Upper lobe of right lung (tissue), 1 donor: ENCODE results near the gene C17orf78. TPM values are rescaled to one million over a fixed set of nuclear protein-coding genes. Genes with fewer than 3 reads are reported as not detected.

Experiments
- ATAC-seq: fragments of 200-7000 bp; cut with Tn5 transposase; one replicate; pipeline ENCODE4 v1.9.1; 2020; ENCODE audit warnings: mild to moderate bottlenecking, moderate library complexity
- DNase-seq: peaks from one replicate; pipeline ENCODE4 v3.0.0-alpha.2; 2020
- H3K27ac ChIP-seq: fragments of 200-600 bp; one replicate; pipeline ENCODE4 v1.8.0; 2022
- H3K27me3 ChIP-seq: fragments of 200-600 bp; one replicate; pipeline ENCODE4 v1.8.0; 2022; ENCODE audit warnings: mild to moderate bottlenecking
- H3K36me3 ChIP-seq: fragments of 200-600 bp; one replicate; pipeline ENCODE4 v1.8.0; 2022
- H3K4me1 ChIP-seq: fragments of 200-600 bp; one replicate; pipeline ENCODE4 v1.8.0; 2022
- H3K4me3 ChIP-seq: fragments of 200-600 bp; one replicate; pipeline ENCODE4 v1.8.0; 2022; ENCODE audit warnings: mild to moderate bottlenecking
- H3K9me3 ChIP-seq: fragments of 200-600 bp; one replicate; pipeline ENCODE4 v1.8.0; 2022
- intact Hi-C: fragments of 100-400 bp; cut with DNase I; formaldehyde crosslinking; loops from one replicate; pipeline ENCODE4 v1.11.0; 2022
- total RNA-seq: library from RNA; stranded (reverse); fragmentation: NEBNext Ultra II Directional; extraction: Animal tissue kit (Norgen Biotek cat#: 25700); gene quantifications from one replicate; pipeline ENCODE4 v1.2.1, GENCODE V29; 2021
- TF ChIP-seq, protein P1 (sequence below): fragments of 200-600 bp; IDR thresholded peaks from one replicate; pipeline ENCODE4 v1.8.0; 2022; ENCODE audit warnings: antibody characterized with exemption
- donor health status: DM: no; HTN: yes; CAD: no; lungs with severe emphysema.

C17orf78 gene
- total RNA-seq, 1 donor from 2014 or later = not detected

DNA sequence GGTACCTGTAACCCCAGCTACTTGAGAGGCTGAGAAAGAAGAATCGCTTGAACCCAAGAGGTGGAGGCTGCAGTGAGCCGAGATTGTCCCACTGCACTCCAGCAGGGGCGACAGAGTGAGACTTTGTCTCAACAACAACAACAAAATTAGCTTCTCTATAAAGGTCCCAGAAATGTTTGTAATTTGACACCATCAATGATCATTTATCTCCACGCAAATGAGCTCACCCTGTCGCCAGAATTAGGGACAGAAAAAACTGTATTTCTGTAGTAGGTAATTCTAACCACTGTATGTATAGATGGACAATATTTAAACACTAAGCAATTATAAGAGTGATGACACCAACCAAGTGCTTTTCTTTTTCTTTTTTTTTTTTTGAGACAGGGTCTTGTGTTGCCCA is 10.7 kb downstream of the C17orf78 start:
- H3K4me1 ChIP-seq = no peaks in the 10 kb centered on the region
- no peak for ATAC-seq
- H3K9me3 ChIP-seq = no peaks in the 10 kb centered on the region
- no peaks in the 10 kb centered on the region for H3K27me3 ChIP-seq
- no peak overlapping the region for H3K4me3 ChIP-seq
- intact Hi-C loops = no loop called here
- TF ChIP-seq, protein P1, sequence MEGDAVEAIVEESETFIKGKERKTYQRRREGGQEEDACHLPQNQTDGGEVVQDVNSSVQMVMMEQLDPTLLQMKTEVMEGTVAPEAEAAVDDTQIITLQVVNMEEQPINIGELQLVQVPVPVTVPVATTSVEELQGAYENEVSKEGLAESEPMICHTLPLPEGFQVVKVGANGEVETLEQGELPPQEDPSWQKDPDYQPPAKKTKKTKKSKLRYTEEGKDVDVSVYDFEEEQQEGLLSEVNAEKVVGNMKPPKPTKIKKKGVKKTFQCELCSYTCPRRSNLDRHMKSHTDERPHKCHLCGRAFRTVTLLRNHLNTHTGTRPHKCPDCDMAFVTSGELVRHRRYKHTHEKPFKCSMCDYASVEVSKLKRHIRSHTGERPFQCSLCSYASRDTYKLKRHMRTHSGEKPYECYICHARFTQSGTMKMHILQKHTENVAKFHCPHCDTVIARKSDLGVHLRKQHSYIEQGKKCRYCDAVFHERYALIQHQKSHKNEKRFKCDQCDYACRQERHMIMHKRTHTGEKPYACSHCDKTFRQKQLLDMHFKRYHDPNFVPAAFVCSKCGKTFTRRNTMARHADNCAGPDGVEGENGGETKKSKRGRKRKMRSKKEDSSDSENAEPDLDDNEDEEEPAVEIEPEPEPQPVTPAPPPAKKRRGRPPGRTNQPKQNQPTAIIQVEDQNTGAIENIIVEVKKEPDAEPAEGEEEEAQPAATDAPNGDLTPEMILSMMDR = no peak
- no peak overlapping the region for H3K27ac ChIP-seq
- H3K36me3 ChIP-seq = no peaks in the 10 kb centered on the region
- DNase-seq = no peak

DNA sequence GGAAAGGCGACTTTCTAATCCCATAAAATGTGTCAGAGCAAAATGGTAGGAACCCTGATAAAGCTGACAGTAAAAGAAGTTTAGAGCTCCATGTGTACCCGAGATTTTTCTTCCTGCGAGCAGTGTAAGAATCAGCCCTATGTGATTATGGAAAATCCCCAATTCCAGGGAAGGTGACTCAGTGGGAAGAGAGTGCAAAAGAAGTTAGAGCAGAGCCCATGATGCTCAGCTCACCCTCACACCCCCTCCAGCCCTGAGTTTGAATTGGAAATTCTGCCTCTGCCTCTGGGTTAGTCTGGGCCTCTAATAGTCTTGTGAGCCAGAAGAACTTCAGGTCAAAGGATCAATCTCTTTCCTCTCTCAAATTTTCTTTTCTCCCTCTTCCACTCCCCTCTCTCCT is 12.5 kb downstream of the C17orf78 start:
- no peaks in the 10 kb centered on the region for H3K9me3 ChIP-seq
- ATAC-seq (no peak), DNase-seq (no peak)
- no peak overlapping the region for H3K4me3 ChIP-seq
- intact Hi-C loops = no loop called here
- no peaks in the 10 kb centered on the region for H3K27me3 ChIP-seq
- TF ChIP-seq, protein P1 = no peak
- no peaks in the 10 kb centered on the region for H3K36me3 ChIP-seq
- H3K4me1 ChIP-seq = no peaks in the 10 kb centered on the region
- no peak overlapping the region for H3K27ac ChIP-seq

DNA sequence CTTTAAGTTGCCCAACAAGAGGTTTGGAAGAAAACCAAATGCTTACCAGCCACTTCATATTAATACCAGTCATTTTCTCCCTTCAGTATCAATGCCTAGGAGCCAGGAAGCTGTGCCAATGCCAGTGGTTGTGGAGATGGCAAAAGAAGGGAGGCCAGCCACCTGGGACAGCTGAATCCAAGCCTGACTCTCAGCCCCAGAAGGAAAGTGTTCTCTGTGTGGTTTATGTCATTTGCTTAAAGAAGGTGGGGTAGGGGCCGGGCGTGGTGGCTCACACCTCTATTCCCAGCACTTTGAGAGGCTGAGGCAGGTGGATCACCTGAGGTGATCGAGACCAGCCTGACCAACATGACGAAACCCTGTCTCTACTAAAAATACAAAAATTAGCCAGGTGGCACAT is 13.4 kb downstream of the C17orf78 start:
- DNase-seq (no peak), ATAC-seq (no peak)
- no peaks in the 10 kb centered on the region for H3K27me3 ChIP-seq
- intact Hi-C loops = no loop called here
- no peak overlapping the region for H3K4me3 ChIP-seq
- no peak overlapping the region for H3K27ac ChIP-seq
- no peaks in the 10 kb centered on the region for H3K4me1 ChIP-seq
- H3K36me3 ChIP-seq = no peaks in the 10 kb centered on the region
- H3K9me3 ChIP-seq = no peaks in the 10 kb centered on the region
- TF ChIP-seq, protein P1 = no peak

DNA sequence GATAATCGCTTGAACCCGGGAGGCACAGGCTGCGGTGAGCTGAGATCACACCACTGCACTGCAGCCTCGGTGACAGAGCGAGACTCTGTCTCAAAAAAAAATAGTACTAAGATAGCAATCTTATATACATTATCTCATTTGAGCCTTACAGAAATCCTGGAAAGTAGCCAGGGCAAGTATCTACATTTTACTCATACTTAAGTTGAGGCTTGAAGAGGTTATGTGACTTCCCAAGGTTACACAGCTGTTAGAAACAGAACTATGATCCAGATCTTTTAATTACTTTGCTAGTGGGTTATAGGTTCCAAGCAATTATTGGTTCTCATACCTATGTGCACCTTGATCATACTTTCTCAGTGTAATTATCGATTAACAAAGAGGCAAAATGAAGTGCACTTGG is 15.4 kb downstream of the C17orf78 start:
- no peaks in the 10 kb centered on the region for H3K36me3 ChIP-seq
- no peaks in the 10 kb centered on the region for H3K4me1 ChIP-seq
- intact Hi-C loops = no loop called here
- no peak for DNase-seq
- TF ChIP-seq, protein P1 = no peak
- H3K27ac ChIP-seq = no peak overlapping the region
- no peaks in the 10 kb centered on the region for H3K9me3 ChIP-seq
- H3K27me3 ChIP-seq = no peaks in the 10 kb centered on the region
- no peak overlapping the region for H3K4me3 ChIP-seq
- ATAC-seq = no peak

DNA sequence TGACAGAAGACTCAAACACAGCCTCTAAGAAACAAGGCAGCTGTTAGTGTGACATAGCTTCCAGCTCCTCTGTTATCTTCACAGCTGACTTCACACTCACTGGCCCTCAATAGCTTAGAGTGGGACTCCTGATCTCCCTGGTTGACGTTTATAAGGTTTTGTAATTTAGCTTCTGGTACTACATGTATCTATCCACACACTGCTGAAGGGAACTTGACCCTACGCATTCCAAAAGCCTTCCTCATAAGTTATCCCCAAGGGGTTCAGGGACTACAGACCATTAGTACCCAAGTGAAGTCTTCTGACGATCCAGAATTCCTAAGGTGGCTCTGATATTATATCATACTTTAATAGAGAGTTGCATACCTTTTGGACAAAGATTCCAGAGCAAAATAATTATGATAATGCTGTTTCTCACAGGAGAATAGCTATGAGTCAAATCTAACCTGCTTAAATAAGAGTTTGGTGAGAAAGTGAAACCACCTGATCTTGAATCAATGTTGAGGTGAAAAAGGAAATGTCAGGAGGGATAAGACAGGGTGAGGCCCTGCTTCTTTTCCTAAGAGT is 16.3 kb downstream of the C17orf78 start:
- H3K27ac ChIP-seq = no peak overlapping the region
- TF ChIP-seq, protein P1 = no peak
- DNase-seq (no peak), ATAC-seq (peak; percentile 28)
- no peaks in the 10 kb centered on the region for H3K9me3 ChIP-seq
- no peak overlapping the region for H3K4me3 ChIP-seq
- no peaks in the 10 kb centered on the region for H3K36me3 ChIP-seq
- no peaks in the 10 kb centered on the region for H3K4me1 ChIP-seq
- intact Hi-C loops = no loop called here
- H3K27me3 ChIP-seq = no peaks in the 10 kb centered on the region

DNA sequence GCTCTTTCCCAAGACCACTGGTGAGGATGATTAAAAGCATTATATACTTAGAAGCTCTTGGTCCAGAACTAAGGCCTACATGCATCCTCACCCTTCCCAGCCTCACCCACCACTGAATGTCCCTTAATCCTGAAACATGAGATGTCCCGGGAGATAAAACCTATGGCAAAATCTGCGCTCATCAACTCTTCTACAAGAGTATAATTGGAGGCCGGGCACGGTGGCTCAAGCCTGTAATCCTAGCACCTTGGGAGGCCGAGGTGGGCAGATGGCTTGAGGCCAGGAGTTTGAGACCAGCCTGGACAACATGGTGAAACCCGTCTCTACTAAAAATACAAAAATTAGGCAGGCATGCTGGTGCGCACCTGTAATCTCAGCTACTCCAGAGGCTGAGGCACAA is 17.6 kb downstream of the C17orf78 start:
- H3K27ac ChIP-seq = no peak overlapping the region
- H3K36me3 ChIP-seq = no peaks in the 10 kb centered on the region
- H3K27me3 ChIP-seq = no peaks in the 10 kb centered on the region
- intact Hi-C loops = no loop called here
- TF ChIP-seq, protein P1 = no peak
- no peak for DNase-seq
- no peak for ATAC-seq
- H3K9me3 ChIP-seq = no peaks in the 10 kb centered on the region
- H3K4me3 ChIP-seq = no peak overlapping the region
- H3K4me1 ChIP-seq = no peaks in the 10 kb centered on the region
